HepG2 (cell line): ENCODE measurements around the gene GAB3. TPM values are rescaled to one million over a fixed set of nuclear protein-coding genes. Genes with fewer than 3 reads are reported as not detected.

ENCODE experiments used
- ATAC-seq: fragments of 200-7000 bp; cut with Tn5 transposase; 3 replicates; pipeline ENCODE4 v1.9.1; 2020; ENCODE audit warnings: mild to moderate bottlenecking, moderate library complexity
- BruUV-seq: library from RNA; stranded (reverse); fragments of 400-500 nt; replicated peaks from 2 replicates; lab custom pipeline; 2021; lab: Mats Ljungman, UMichigan
- CTCF ChIA-PET: fragments of 300-600 bp; formaldehyde crosslinking; extraction: SDS; loops from one replicate; lab custom pipeline; 2021; ENCODE audit warnings: low total read pairs, inconsistent platforms, low intra/inter-chr PET ratio; lab: Yijun Ruan, JAX
- POLR2A ChIA-PET: fragments of 350-600 bp; sonication (Branson Sonifier 250); formaldehyde crosslinking; loops from one replicate; lab custom pipeline; 2020; ENCODE audit warnings: antibody characterized with exemption, inconsistent platforms; lab: Yijun Ruan, JAX
- DNase-seq: peaks from one replicate; pipeline ENCODE4 v3.0.0-alpha.2; 2015; ENCODE audit warnings: low spot score
- FAIRE-seq: peaks from 3 replicates; lab custom pipeline; 2011; peaks lifted over from hg19 to GRCh38; lab: Jason Lieb, UNC
- H2AFZ ChIP-seq: one replicate; pipeline ENCODE4 v1.6.1; 2011; ENCODE audit warnings: low read length, inconsistent platforms
- H3K27ac ChIP-seq: fragments of 300-600 bp; 3 replicates; pipeline ENCODE4 v1.8.0; 2011; ENCODE audit warnings: mixed run types, mild to moderate bottlenecking, mixed read lengths, low read length, inconsistent platforms; ENCODE audit not compliant: insufficient read depth; ENCODE audit errors: extremely low read length
- H3K27me3 ChIP-seq, 2 experiments: fragments of 200-600 bp in 1 of 2; 2 replicates in 1 of 2; 3 replicates in 1 of 2; pipeline versions ENCODE4 v1.6.0 to v1.8.0; 2011; ENCODE audit warnings: low read length in 2 of 2, mild to moderate bottlenecking in 2 of 2, moderate library complexity in 2 of 2, inconsistent platforms in 1 of 2; ENCODE audit not compliant: insufficient read depth in 2 of 2, control insufficient read depth in 1 of 2
- H3K36me3 ChIP-seq, 2 experiments: fragments of 200-600 bp in 1 of 2; replicated peaks in 1 of 2; 2 replicates in 1 of 2; 3 replicates in 1 of 2; pipeline versions ENCODE4 v1.5.1 to v1.8.0; 2011; ENCODE audit warnings: low read length in 2 of 2, inconsistent platforms in 1 of 2; ENCODE audit not compliant: insufficient read depth in 2 of 2, control insufficient read depth in 1 of 2
- H3K4me1 ChIP-seq: 2 replicates; pipeline ENCODE4 v1.5.1; 2012; ENCODE audit warnings: low read length, inconsistent platforms; ENCODE audit not compliant: insufficient read depth
- H3K4me2 ChIP-seq: 2 replicates; pipeline ENCODE4 v1.6.0; 2011; ENCODE audit warnings: low read depth, low read length, inconsistent platforms
- H3K4me3 ChIP-seq, 3 experiments: fragments of 200-600 bp in 1 of 3; sonication (generic), shearing (Covaris generic) in 1 of 3; replicated peaks in 1 of 3; 2 replicates each; pipeline ENCODE4 v1.5.1; 2011 to 2016; ENCODE audit warnings: low read length in 3 of 3, inconsistent platforms in 2 of 3, low read depth in 2 of 3, mild to moderate bottlenecking in 2 of 3, control low read depth in 1 of 3, mixed read lengths in 1 of 3; ENCODE audit not compliant: insufficient read depth in 1 of 3
- H3K79me2 ChIP-seq: one replicate; pipeline ENCODE4 v1.6.1; 2011; ENCODE audit warnings: low read length, inconsistent platforms; ENCODE audit not compliant: insufficient read depth
- H3K9ac ChIP-seq: 2 replicates; pipeline ENCODE4 v1.6.0; 2011; ENCODE audit warnings: mild to moderate bottlenecking, low read depth, low read length, inconsistent platforms; ENCODE audit not compliant: insufficient read depth
- H3K9me3 ChIP-seq: 2 replicates; pipeline ENCODE4 v1.5.1; 2012; ENCODE audit warnings: mild to moderate bottlenecking, low read length
- H4K20me1 ChIP-seq: 2 replicates; pipeline ENCODE4 v1.6.0; 2011; ENCODE audit warnings: inconsistent platforms, mild to moderate bottlenecking, low read length, moderate library complexity; ENCODE audit not compliant: insufficient read depth
- GMEB1 ChIP-seq: sonication (generic); formaldehyde crosslinking; IDR thresholded peaks from 2 replicates; pipeline ENCODE4 v1.5.1; 2020; ENCODE audit warnings: missing genetic modification reagents, mild to moderate bottlenecking, borderline replicate concordance
- HOXA3 ChIP-seq: sonication (generic); formaldehyde crosslinking; IDR thresholded peaks from 2 replicates; pipeline ENCODE4 v1.5.0; 2020; ENCODE audit warnings: missing genetic modification reagents
- KLF11 ChIP-seq: IDR thresholded peaks from 2 replicates; pipeline ENCODE4 v1.6.1; 2016; ENCODE audit warnings: missing compliant biosample characterization
- KLF9 ChIP-seq: IDR thresholded peaks from 2 replicates; pipeline ENCODE4 v1.6.1; 2016; ENCODE audit warnings: low read depth
- LBX2 ChIP-seq: sonication (generic); formaldehyde crosslinking; IDR thresholded peaks from 2 replicates; pipeline ENCODE4 v1.5.0; 2020; ENCODE audit warnings: missing genetic modification reagents, mild to moderate bottlenecking, borderline replicate concordance
- NFATC3 ChIP-seq: sonication (generic); formaldehyde crosslinking; IDR thresholded peaks from 2 replicates; pipeline ENCODE4 v1.5.1; 2020; ENCODE audit warnings: mild to moderate bottlenecking, missing genetic modification reagents
- NR2F1 ChIP-seq, 2 experiments: fragments of 450-650 bp in 1 of 2; formaldehyde crosslinking in 1 of 2; IDR thresholded peaks; 2 replicates each; pipeline versions ENCODE4 v1.5.0 to v1.6.1; 2016 to 2020; ENCODE audit warnings: mild to moderate bottlenecking in 1 of 2, missing compliant biosample characterization in 1 of 2, missing genetic modification reagents in 1 of 2, moderate library complexity in 1 of 2
- NR3C1 ChIP-seq: sonication (generic); formaldehyde crosslinking; IDR thresholded peaks from 2 replicates; pipeline ENCODE4 v1.4.0; 2020; ENCODE audit warnings: missing genetic modification reagents
- PAWR ChIP-seq: sonication (generic); formaldehyde crosslinking; IDR thresholded peaks from 2 replicates; pipeline ENCODE4 v1.4.0; 2020; ENCODE audit warnings: missing genetic modification reagents, mild to moderate bottlenecking, borderline replicate concordance
- SKIL ChIP-seq: sonication (generic); formaldehyde crosslinking; IDR thresholded peaks from 2 replicates; pipeline ENCODE4 v1.8.0; 2022; ENCODE audit warnings: missing genetic modification reagents, mild to moderate bottlenecking, moderate library complexity, borderline replicate concordance
- SRY ChIP-seq: sonication (generic); formaldehyde crosslinking; IDR thresholded peaks from 2 replicates; pipeline ENCODE4 v1.8.0; 2022; ENCODE audit warnings: mild to moderate bottlenecking, missing genetic modification reagents
- ZBTB38 ChIP-seq: sonication (generic); formaldehyde crosslinking; IDR thresholded peaks from 2 replicates; pipeline ENCODE4 v1.5.1; 2020; ENCODE audit warnings: mild to moderate bottlenecking, missing genetic modification reagents
- ZNF44 ChIP-seq: sonication (generic); formaldehyde crosslinking; IDR thresholded peaks from 2 replicates; pipeline ENCODE4 v1.5.1; 2020; ENCODE audit warnings: mild to moderate bottlenecking, missing genetic modification reagents
- ZSCAN22 ChIP-seq: sonication (generic); formaldehyde crosslinking; IDR thresholded peaks from 2 replicates; pipeline ENCODE4 v1.4.0; 2020; ENCODE audit warnings: mild to moderate bottlenecking, missing genetic modification reagents
- WGBS: methylation state at CpG from one replicate; pipeline ENCODE4 v1.1.6; 2017; ENCODE audit warnings: low lambda C conversion rate; 5-methylcytosine and 5-hydroxymethylcytosine counted together
- in situ Hi-C: cut with HindIII; loops from 2 replicates; pipeline ENCODE4 v1.10.0; 2017; ENCODE audit warnings: low pct_unique_long_range_greater_than_20kb; ENCODE audit not compliant: extremely low pct_ligation_motif_present
- intact Hi-C: fragments of 100-400 bp; cut with micrococcal nuclease; formaldehyde crosslinking; loops from one replicate; pipeline ENCODE4 v1.10.0; 2022; ENCODE audit not compliant: unreplicated experiment
- polyA plus RNA-seq, 8 experiments: library from polyadenylated mRNA; depleted of rRNA in 3 of 8; stranded (reverse) in 7 of 8; unstranded in 1 of 8; fragments of >200 nt; fragmentation: Illumina TruSeq in 4 of 8; extraction: Trizol in 4 of 8; gene quantifications; 2 replicates each; pipeline versions ENCODE4 v1.2.1 to v1.2.3, GENCODE V29; 2011 to 2016; ENCODE audit warnings: low read depth in 4 of 8, missing spikeins in 1 of 8, mixed read lengths in 1 of 8; ENCODE audit not compliant: insufficient read depth in 1 of 8
- total RNA-seq, 5 experiments: library from RNA; depleted of rRNA; stranded (reverse); fragments of >200 nt; fragmentation: Illumina TruSeq; extraction: Trizol; gene quantifications; 2 replicates each; pipeline ENCODE4 v1.2.3, GENCODE V29; 2016; ENCODE audit warnings: low read depth in 1 of 5
- TF ChIP-seq, protein P1 (sequence below): sonication (generic); formaldehyde crosslinking; IDR thresholded peaks from 2 replicates; pipeline ENCODE4 v1.5.1; 2020; ENCODE audit warnings: missing genetic modification reagents, mild to moderate bottlenecking, borderline replicate concordance
- TF ChIP-seq, protein P2 (sequence below): sonication (generic); formaldehyde crosslinking; IDR thresholded peaks from 2 replicates; pipeline ENCODE4 v1.5.0; 2020; ENCODE audit warnings: missing genetic modification reagents

The GAB3 gene
- total and polyA plus RNA-seq, 2 of the 13 experiments (the other 11 are each of a cell fraction or from before 2014, with no cell fraction given) = not detected

- TF ChIP-seq LBX2 (CRISPR knock-in tag) (no peak), GMEB1 (CRISPR knock-in tag) (no peak)
These were observed 12.7 kb downstream of the GAB3 start (continued) for GRCh38 chrX:154738011-154738738.

GRCh38 chrX:154737136-154737535, 13.7 kb downstream of the GAB3 start:
- ATAC-seq (no peak), FAIRE-seq (no peak), DNase-seq (no peak)
- Histone ChIP-seq H3K9ac (no peak overlapping the region), H3K4me2 (no peak overlapping the region), H3K27ac (no peak overlapping the region), H3K9me3 (no peaks in the 10 kb centered on the region), H2AFZ (no peak overlapping the region), H3K27me3 (no peaks in the 10 kb centered on the region; a peak in 1 of 5 replicates), H3K79me2 (no peaks in the 10 kb centered on the region), H3K36me3 (no peaks in the 10 kb centered on the region), H4K20me1 (no peaks in the 10 kb centered on the region), H3K4me3 (no peak overlapping the region), H3K4me1 (0 out of 2 replicates have a peak, but pooled peaks cover 6% of the 10 kb centered on the region)
- intact Hi-C loops (no loop called here), in situ Hi-C loops (no loop called here)
- BruUV-seq = no TSS peak
- ChIA-PET POLR2A (no interaction called here), CTCF (no interaction called here)
- WGBS = 71% methylated on average over 5 of the region's 5 CpGs
- TF ChIP-seq ZSCAN22 (CRISPR knock-in tag) (no peak), NR3C1 (CRISPR knock-in tag) (no peak), NFATC3 (no peak), KLF11 (CRISPR knock-in tag) (no peak), SKIL (CRISPR knock-in tag) (no peak), ZBTB38 (no peak), KLF9 (no peak), SRY (CRISPR knock-in tag) (no peak), ZNF44 (CRISPR knock-in tag) (no peak), HOXA3 (CRISPR knock-in tag) (no peak), NR2F1 (CRISPR knock-in tag; IDR thresholded peaks at IDR 0.05) (no peak), PAWR (CRISPR knock-in tag) (no peak)
- TF ChIP-seq, protein P1, sequence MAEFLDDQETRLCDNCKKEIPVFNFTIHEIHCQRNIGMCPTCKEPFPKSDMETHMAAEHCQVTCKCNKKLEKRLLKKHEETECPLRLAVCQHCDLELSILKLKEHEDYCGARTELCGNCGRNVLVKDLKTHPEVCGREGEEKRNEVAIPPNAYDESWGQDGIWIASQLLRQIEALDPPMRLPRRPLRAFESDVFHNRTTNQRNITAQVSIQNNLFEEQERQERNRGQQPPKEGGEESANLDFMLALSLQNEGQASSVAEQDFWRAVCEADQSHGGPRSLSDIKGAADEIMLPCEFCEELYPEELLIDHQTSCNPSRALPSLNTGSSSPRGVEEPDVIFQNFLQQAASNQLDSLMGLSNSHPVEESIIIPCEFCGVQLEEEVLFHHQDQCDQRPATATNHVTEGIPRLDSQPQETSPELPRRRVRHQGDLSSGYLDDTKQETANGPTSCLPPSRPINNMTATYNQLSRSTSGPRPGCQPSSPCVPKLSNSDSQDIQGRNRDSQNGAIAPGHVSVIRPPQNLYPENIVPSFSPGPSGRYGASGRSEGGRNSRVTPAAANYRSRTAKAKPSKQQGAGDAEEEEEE = no peak
- TF ChIP-seq, protein P2, sequence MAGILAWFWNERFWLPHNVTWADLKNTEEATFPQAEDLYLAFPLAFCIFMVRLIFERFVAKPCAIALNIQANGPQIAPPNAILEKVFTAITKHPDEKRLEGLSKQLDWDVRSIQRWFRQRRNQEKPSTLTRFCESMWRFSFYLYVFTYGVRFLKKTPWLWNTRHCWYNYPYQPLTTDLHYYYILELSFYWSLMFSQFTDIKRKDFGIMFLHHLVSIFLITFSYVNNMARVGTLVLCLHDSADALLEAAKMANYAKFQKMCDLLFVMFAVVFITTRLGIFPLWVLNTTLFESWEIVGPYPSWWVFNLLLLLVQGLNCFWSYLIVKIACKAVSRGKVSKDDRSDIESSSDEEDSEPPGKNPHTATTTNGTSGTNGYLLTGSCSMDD = no peak
